HG02571 (cell line): Measurements from ENCODE around the gene PCDH17.

Source experiments
- ATAC-seq: cut with Tn5 transposase; IDR thresholded peaks from one replicate; pipeline ENCODE4 v1.9.1; 2021; ENCODE audit warnings: mild to moderate bottlenecking, moderate library complexity; ENCODE audit not compliant: unreplicated experiment

Gene PCDH17

DNA sequence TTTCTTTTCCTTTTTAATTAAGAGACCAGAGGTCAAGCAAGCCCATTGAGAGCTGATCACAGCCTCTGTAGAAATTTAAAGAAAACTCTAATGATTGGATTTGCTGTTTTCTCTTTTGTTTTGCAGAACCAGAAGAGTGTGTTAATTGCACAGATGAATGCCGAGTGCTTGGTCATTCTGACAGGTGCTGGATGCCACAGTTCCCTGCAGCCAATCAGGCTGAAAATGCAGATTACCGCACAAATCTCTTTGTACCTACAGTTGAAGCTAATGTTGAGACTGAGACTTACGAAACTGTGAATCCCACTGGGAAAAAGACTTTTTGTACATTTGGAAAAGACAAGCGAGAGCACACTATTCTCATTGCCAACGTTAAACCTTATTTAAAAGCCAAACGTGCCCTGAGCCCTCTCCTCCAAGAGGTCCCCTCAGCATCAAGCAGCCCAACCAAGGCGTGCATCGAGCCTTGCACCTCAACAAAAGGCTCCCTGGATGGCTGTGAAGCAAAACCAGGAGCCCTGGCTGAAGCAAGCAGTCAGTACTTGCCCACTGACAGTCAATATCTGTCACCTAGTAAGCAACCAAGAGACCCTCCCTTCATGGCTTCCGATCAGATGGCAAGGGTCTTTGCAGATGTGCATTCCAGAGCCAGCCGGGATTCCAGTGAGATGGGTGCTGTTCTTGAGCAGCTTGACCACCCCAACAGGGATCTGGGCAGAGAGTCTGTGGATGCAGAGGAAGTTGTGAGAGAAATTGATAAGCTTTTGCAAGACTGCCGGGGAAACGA is 93.1 kb downstream of the PCDH17 start:
- ATAC-seq, result no peak

DNA sequence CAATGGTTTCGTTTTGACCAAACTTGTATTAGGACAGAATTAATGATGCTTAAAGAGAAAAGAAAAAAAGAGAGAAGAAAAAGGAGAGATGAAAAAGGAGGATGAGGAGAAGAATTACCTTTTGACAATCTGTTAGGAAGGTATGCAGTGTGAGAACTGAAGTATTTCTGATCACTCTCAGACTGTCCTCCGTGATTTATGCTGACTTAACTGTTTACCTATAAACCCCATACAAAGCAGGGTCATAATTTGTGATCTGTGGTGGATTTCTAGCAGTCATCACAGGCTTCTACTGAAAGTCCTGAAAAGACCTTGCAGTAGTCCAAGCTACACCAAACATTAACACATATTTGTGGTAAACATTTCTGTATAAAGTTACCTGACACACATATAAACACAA is 93.9 kb downstream of the PCDH17 start:
- no peak for ATAC-seq

DNA sequence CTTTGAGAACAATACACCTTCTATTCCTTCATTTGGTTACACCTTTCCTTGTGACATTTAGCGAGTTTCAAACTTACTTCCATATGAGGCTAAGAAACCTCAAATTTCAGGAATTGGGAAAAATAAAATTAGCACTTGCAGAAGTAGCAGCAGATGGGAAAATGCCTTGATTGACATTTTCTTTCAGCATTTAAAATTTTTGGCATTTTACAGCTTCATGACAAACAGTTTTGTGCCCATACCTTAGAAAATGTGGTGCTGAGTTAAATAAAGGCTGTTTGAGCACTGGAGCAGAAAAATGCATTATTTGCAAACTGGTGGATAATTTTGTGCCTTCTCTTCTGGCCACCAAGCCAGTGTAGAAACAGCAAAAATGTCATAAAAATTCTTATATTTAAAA is 95.4 kb downstream of the PCDH17 start:
- no peak for ATAC-seq

DNA sequence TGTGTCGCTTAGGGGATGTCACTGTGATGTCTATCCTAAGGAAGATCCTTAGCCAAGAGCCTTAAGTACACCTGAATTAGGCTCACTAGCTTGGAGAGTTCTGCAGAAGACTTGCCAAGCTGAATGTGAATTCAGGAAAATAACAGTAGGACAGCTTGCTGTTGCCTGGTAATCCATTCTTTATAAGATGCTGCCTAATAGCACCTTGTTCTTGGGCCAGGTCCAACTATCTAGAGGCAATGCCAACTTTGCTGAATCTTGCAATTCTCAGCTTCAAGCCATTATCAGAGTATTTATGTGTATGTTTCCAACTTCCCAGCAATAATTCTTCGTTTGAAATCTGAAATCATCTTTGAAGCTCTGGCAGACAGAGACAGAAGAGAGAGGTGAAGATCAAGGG is 102.8 kb downstream of the PCDH17 start:
- no peak for ATAC-seq

DNA sequence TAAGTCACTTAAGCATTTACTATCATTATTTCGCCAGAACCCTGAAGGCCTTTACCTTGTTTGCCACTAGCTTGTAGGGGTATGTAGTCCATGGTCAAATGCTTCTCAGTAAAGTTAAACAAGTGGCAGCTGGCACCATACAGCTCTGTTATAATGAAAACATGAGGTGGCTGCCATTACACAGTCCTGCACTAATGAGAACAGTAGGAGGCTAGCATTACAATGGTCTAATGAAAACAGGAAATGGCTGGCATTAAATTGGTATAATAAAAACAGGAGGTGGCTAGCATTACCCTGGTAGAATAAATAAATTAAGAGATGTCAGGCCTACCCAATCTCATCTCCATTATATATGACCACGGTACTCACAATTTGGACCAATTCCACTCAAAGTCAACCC is 107.5 kb downstream of the PCDH17 start:
- ATAC-seq, result no peak

DNA sequence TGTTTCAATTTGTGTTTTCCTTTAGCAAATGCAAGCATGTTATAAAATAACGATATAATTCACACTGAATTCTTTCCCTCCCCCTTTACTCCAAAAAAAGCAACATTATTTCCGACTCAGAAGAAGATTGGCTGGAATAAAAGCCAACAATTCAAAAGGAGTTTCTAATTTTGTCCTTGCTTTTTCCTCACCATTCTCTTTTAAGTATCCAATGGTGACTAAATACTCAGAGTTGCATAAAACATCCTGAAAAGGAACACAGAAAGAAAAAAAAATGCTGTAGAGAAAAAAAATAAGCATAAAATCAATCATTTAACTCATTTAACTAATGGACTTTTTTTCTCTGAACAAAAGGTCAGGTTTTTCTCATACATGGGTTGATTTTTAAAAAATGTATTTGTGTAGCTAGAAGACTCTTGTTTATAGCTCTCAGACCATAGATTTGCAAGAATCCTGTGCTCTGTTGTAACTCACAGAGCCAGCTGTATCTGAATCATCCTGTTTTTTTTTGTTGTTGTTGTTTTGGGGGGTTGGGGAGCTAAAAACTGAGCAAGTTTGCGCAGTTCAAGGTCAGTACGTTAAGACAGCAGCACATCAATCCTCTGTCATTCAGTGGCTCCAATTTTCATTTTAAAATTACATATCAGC is 108.1 kb downstream of the PCDH17 start:
- no peak for ATAC-seq

DNA sequence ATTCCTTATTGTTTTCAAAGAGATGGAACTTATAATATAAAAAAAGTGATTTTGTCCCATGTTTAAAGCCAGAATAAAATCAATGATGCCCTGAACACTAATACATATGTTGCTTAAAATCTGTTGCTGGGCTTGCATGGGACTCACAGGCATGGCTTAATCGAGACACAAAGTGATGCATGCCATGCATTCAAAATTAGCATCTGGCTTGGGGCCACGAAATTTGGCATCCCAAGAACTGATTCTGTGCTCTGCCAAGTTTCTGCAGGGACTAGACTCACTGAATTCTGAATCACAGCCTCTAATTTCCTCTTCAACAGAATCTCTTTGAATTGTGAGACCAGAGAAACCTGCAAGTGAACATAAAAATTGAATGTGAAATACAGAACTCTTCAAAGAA is 109.2 kb downstream of the PCDH17 start:
- no peak for ATAC-seq

DNA sequence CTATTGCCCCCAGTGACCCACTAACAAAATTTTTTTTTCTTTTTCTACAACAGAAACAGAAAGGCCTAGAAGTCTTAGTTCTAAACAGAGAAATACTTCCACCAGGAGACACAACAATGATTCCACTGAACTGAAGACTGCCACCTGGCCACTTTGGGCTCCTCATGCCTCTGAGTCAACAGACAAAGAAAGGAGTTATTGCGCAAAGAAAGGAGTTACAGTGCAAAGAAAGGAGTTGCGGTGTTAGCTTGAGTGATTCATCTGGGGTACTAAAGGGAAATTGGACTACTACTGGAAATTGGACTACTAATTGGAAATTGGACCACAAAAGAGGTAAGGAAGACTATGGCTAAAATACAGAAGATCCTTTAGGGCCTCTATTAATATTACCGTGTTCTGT is 116.6 kb downstream of the PCDH17 start:
- ATAC-seq, result no peak

DNA sequence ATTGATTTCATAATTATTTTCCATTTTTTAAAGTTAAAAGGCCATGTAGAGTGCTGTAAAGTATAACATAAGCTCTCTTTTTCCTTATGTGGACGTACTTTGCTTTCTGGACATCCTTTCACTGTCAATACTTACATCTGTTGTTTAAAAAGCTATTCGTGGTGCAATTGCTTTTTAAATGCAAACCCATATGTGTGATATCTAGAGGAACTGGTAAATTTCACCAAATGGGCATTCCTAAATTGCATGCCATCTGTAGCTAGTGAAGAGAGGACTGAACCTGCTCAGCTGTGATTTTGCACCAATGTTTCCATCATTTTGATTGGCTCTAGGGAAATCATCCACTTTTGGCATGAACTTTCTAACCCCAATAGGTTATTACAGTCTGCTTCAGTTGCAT is 129.4 kb downstream of the PCDH17 start:
- ATAC-seq, result no peak

DNA sequence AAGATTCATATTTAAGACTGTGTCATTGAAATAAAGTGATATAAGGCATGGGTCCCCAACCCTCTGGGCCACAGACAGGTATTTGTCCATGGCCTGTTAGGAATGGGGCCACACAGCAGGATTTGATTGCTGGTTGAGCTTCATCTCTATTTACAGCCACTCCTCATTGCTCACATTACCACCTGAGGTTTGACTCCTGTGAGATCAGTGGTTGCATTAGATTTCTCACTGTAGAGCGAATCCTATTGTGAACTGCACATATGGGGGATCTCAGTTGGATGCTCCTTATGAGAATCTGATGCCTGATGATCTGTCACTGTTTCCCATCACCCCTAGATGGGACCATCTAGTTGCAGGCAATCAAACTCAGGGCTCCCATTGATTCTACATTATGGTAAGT is 132.1 kb downstream of the PCDH17 start:
- no peak for ATAC-seq
